HG02885 (cell line): ENCODE results near the gene COX7A2.

ENCODE experiments used
- ATAC-seq: cut with Tn5 transposase; IDR thresholded peaks from one replicate; pipeline ENCODE4 v1.9.1; 2021; ENCODE audit warnings: mild to moderate bottlenecking; ENCODE audit not compliant: unreplicated experiment, poor library complexity

Gene COX7A2

GRCh38 chr6:75202676-75203131 is 40.9 kb downstream of the COX7A2 start:
- no peak for ATAC-seq

GRCh38 chr6:75201901-75202672 is 41.5 kb downstream of the COX7A2 start:
- ATAC-seq, result no peak

- no peak for ATAC-seq
Observed at GRCh38 chr6:75201021-75201420, 42.6 kb downstream of the COX7A2 start.

- no peak for ATAC-seq
Observed at GRCh38 chr6:75199889-75200288, 43.7 kb downstream of the COX7A2 start.

GRCh38 chr6:75196081-75196687 is 47.4 kb downstream of the COX7A2 start:
- ATAC-seq, result no peak

- ATAC-seq, result no peak
Observed at GRCh38 chr6:75188221-75188925, 55.2 kb downstream of the COX7A2 start.
